Fibroblast of lung (primary cell): ENCODE measurements around the gene ZNF593. TPM values are rescaled to one million over a fixed set of nuclear protein-coding genes. Genes with fewer than 3 reads are reported as not detected.

Experiments used
- DNase-seq, 2 donors: peaks; one replicate each; pipeline versions ENCODE4 v3.0.0 to v3.0.0-alpha.2; 2010; ENCODE audit warnings: low read depth in 2 of 2
- H2AFZ ChIP-seq: 2 replicates; pipeline ENCODE4 v1.5.1; 2012; ENCODE audit warnings: low read length, control low read depth, inconsistent platforms
- H3K27ac ChIP-seq: 2 replicates; pipeline ENCODE4 v1.5.1; 2011; ENCODE audit warnings: low read length, control low read depth; ENCODE audit not compliant: insufficient read depth
- H3K27me3 ChIP-seq: 2 replicates; pipeline ENCODE4 v1.5.1; 2011; ENCODE audit warnings: mild to moderate bottlenecking, low read length; ENCODE audit not compliant: control insufficient read depth, insufficient read depth
- H3K36me3 ChIP-seq: 2 replicates; pipeline ENCODE4 v1.5.1; 2011; ENCODE audit warnings: low read length; ENCODE audit not compliant: control insufficient read depth, insufficient read depth
- H3K4me1 ChIP-seq: 2 replicates; pipeline ENCODE4 v1.5.1; 2011; ENCODE audit warnings: low read length; ENCODE audit not compliant: control insufficient read depth, insufficient read depth; ENCODE audit errors: extremely low read depth
- H3K4me2 ChIP-seq: 2 replicates; pipeline ENCODE4 v1.5.1; 2011; ENCODE audit warnings: low read length, control low read depth; ENCODE audit not compliant: insufficient read depth; ENCODE audit errors: extremely low read depth
- H3K4me3 ChIP-seq, 4 experiments: fragments of 200-600 bp in 1 of 4; sonication (generic) in 1 of 4; replicated peaks in 1 of 4; 2 replicates each; pipeline ENCODE4 v1.5.1; 2011 to 2016; ENCODE audit warnings: low read length in 4 of 4, low read depth in 3 of 4, mild to moderate bottlenecking in 3 of 4, control low read depth in 2 of 4, inconsistent platforms in 1 of 4, mixed read lengths in 1 of 4; ENCODE audit not compliant: insufficient read depth in 1 of 4; ENCODE audit errors: control extremely low read depth in 1 of 4
- H3K79me2 ChIP-seq: 2 replicates; pipeline ENCODE4 v1.5.1; 2012; ENCODE audit warnings: mild to moderate bottlenecking, low read length, inconsistent platforms; ENCODE audit not compliant: control insufficient read depth, insufficient read depth
- H3K9ac ChIP-seq: 2 replicates; pipeline ENCODE4 v1.5.1; 2011; ENCODE audit warnings: mild to moderate bottlenecking, low read length, control low read depth; ENCODE audit not compliant: insufficient read depth
- H3K9me3 ChIP-seq: 2 replicates; pipeline ENCODE4 v1.5.1; 2012; ENCODE audit warnings: low read depth, low read length; ENCODE audit not compliant: control insufficient read depth, insufficient read depth
- H4K20me1 ChIP-seq: 2 replicates; pipeline ENCODE4 v1.5.1; 2011; ENCODE audit warnings: low read length; ENCODE audit not compliant: control insufficient read depth, insufficient read depth; ENCODE audit errors: extremely low read depth
- CTCF ChIP-seq, 2 donors: IDR thresholded peaks in 1 of 2; conservative IDR thresholded peaks in 1 of 2; 1 replicate in 1 of 2; 2 replicates in 1 of 2; pipeline ENCODE4 v1.5.1; 2011 to 2012; ENCODE audit warnings: low read length in 2 of 2, control low read depth in 1 of 2, inconsistent platforms in 1 of 2, low read depth in 1 of 2, mild to moderate bottlenecking in 1 of 2
- EZH2 ChIP-seq: IDR thresholded peaks from 2 replicates; pipeline ENCODE4 v1.5.1; 2012; ENCODE audit warnings: low read length, control low read depth, mild to moderate bottlenecking; ENCODE audit errors: missing control alignments
- polyA plus RNA-seq, 2 donors: library from polyadenylated mRNA; depleted of rRNA in 1 of 2; stranded (reverse) in 1 of 2; unstranded in 1 of 2; fragments of >200 nt; gene quantifications; 2 replicates each; pipeline ENCODE4 v1.2.1, GENCODE V29; 2011 to 2012; ENCODE audit warnings: missing spikeins in 1 of 2
- total RNA-seq: library from RNA; depleted of rRNA; stranded (reverse); fragments of >200 nt; gene quantifications from 2 replicates; pipeline ENCODE4 v1.2.1, GENCODE V29; 2014

ZNF593 gene
- total and polyA plus RNA-seq, 2 donors (not counting 1 experiment from before 2014, with no cell fraction given) = 17.6 to 30.7 TPM

DNA sequence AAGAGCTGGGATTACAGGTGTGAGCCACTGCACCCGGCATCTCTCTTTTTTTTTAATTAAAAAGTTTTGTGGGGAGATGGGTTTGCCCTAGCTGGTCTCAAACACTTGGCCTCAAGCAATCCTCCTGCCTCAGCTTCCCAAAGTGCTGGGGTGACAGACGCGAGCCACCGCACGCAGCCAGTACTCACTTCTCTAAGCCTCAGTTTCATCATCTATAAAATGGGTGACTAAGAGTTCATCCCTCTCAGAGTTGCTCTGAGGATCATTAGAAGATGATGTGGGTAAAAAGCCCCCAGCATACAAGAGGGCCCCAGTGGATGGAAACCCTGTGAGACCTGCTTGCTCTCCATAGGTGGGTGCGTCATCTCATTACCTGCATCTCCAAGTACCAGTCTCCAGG lies 18.2 kb downstream of the ZNF593 start:
- H3K9ac ChIP-seq = no peak overlapping the region
- H3K4me3 ChIP-seq = no peak overlapping the region
- no peaks in the 10 kb centered on the region for H3K4me1 ChIP-seq
- H3K79me2 ChIP-seq = no peaks in the 10 kb centered on the region
- no peak for TF ChIP-seq CTCF (conservative IDR thresholded peaks at IDR 0.05 in 1 of 2, IDR thresholded peaks at IDR 0.05 in 1 of 2; ENCODE audit: low read depth in 1 of 2, low read length in 2 of 2)
- H3K36me3 ChIP-seq = no peaks in the 10 kb centered on the region
- H3K9me3 ChIP-seq = no peaks in the 10 kb centered on the region
- no peaks in the 10 kb centered on the region for H4K20me1 ChIP-seq
- peaks cover 6% of the 10 kb centered on the region for H3K27me3 ChIP-seq
- DNase-seq = no peak
- H3K27ac ChIP-seq = no peak overlapping the region
- H3K4me2 ChIP-seq = no peak overlapping the region
- H2AFZ ChIP-seq = no peak overlapping the region

- Histone ChIP-seq H3K9me3 (no peaks in the 10 kb centered on the region), H3K4me3 (no peak overlapping the region), H3K9ac (no peak overlapping the region), H3K79me2 (no peaks in the 10 kb centered on the region), H3K4me2 (no peak overlapping the region), H3K4me1 (no peaks in the 10 kb centered on the region), H2AFZ (no peak overlapping the region), H4K20me1 (no peaks in the 10 kb centered on the region), H3K36me3 (no peaks in the 10 kb centered on the region), H3K27me3 (peaks cover 10% of the 10 kb centered on the region), H3K27ac (no peak overlapping the region)
- DNase-seq = no peak
- TF ChIP-seq EZH2 (no peak), CTCF (conservative IDR thresholded peaks at IDR 0.05 in 1 of 2, IDR thresholded peaks at IDR 0.05 in 1 of 2; ENCODE audit: low read depth in 1 of 2, low read length in 2 of 2) (no peak)
Observed at GRCh38 chr1:26188477-26188876, 18.8 kb downstream of the ZNF593 start.

DNA sequence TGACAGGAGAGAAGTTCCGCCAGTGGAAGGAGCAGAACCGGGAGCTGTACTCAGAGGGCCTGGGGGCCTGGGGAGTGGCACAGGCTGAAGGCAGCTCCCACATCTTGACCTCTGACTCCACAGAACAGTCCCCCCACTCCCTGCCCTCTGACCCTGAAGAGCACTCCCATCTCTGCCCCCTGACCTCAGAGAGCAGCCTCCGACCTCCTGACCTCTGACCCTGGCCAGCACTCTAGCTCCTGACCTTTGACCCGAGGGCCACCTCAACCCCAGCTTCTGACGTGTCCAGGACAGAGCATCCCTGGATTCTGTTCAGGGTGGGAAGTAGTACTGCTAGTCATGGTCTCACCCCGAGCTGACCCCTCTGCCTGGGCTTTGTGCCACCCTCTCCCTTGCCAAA lies 19.6 kb downstream of the ZNF593 start:
- DNase-seq = no peak
- no peaks in the 10 kb centered on the region for H4K20me1 ChIP-seq
- H3K9me3 ChIP-seq = no peaks in the 10 kb centered on the region
- H3K27ac ChIP-seq = no peak overlapping the region
- H3K9ac ChIP-seq = no peak overlapping the region
- H3K27me3 ChIP-seq = peaks cover 12% of the 10 kb centered on the region
- no peaks in the 10 kb centered on the region for H3K4me1 ChIP-seq
- TF ChIP-seq EZH2 = no peak
- TF ChIP-seq CTCF (conservative IDR thresholded peaks at IDR 0.05 in 1 of 2, IDR thresholded peaks at IDR 0.05 in 1 of 2; ENCODE audit: low read depth in 1 of 2, low read length in 2 of 2) = no peak
- H3K4me3 ChIP-seq = no peak overlapping the region
- no peak overlapping the region for H3K4me2 ChIP-seq
- no peaks in the 10 kb centered on the region for H3K79me2 ChIP-seq
- H3K36me3 ChIP-seq = no peaks in the 10 kb centered on the region
- no peak overlapping the region for H2AFZ ChIP-seq
